H9 (cell line): ENCODE measurements around the gene TJP2. TPM values are rescaled to one million over a fixed set of nuclear protein-coding genes. Genes with fewer than 3 reads are reported as not detected.

Experiments
- DNase-seq: peaks from one replicate; pipeline ENCODE4 v3.0.0-alpha.2; 2017
- H2AFZ ChIP-seq: one replicate; pipeline ENCODE4 v1.6.1; 2013; ENCODE audit warnings: mild to moderate bottlenecking, low read length, control low read depth, moderate library complexity
- H2AK5ac ChIP-seq: 2 replicates; pipeline ENCODE4 v1.6.1; 2013; ENCODE audit warnings: low read length, control low read depth, mixed read lengths; ENCODE audit not compliant: insufficient read length
- H2BK120ac ChIP-seq: one replicate; pipeline ENCODE4 v1.6.1; 2013; ENCODE audit warnings: low read depth, mild to moderate bottlenecking, low read length, control low read depth, inconsistent platforms; ENCODE audit not compliant: poor library complexity, severe bottlenecking
- H2BK12ac ChIP-seq: 2 replicates; pipeline ENCODE4 v1.6.1; 2013; ENCODE audit warnings: low read length, control low read depth, mixed read lengths, low read depth; ENCODE audit not compliant: insufficient read length
- H2BK15ac ChIP-seq: 2 replicates; pipeline ENCODE4 v1.6.1; 2013; ENCODE audit warnings: low read depth, low read length, control low read depth
- H2BK20ac ChIP-seq: one replicate; pipeline ENCODE4 v1.6.1; 2013; ENCODE audit warnings: low read depth, mild to moderate bottlenecking, low read length, control low read depth, inconsistent platforms; ENCODE audit not compliant: poor library complexity, severe bottlenecking
- H2BK5ac ChIP-seq: 2 replicates; pipeline ENCODE4 v1.6.1; 2013; ENCODE audit warnings: low read length, control low read depth, mixed read lengths; ENCODE audit not compliant: insufficient read length
- H3K14ac ChIP-seq: 2 replicates; pipeline ENCODE4 v1.6.1; 2013; ENCODE audit warnings: low read length, control low read depth; ENCODE audit not compliant: insufficient read depth
- H3K18ac ChIP-seq: 2 replicates; pipeline ENCODE4 v1.6.1; 2013; ENCODE audit warnings: low read depth, mild to moderate bottlenecking, mixed read lengths, low read length, control low read depth; ENCODE audit not compliant: insufficient read length
- H3K23ac ChIP-seq: 2 replicates; pipeline ENCODE4 v1.6.1; 2013; ENCODE audit warnings: low read length, control low read depth, mixed read lengths, low read depth; ENCODE audit not compliant: insufficient read length
- H3K23me2 ChIP-seq: 2 replicates; pipeline ENCODE4 v1.6.1; 2013; ENCODE audit warnings: low read depth, mild to moderate bottlenecking, mixed read lengths, low read length, control low read depth; ENCODE audit not compliant: insufficient read length, poor library complexity, severe bottlenecking
- H3K27ac ChIP-seq: 2 replicates; pipeline ENCODE4 v1.5.1; 2013; ENCODE audit warnings: low read length, control low read depth, mixed read lengths, low read depth; ENCODE audit not compliant: insufficient read length
- H3K27me3 ChIP-seq: 2 replicates; pipeline ENCODE4 v1.6.1; 2013; ENCODE audit warnings: low read length, control low read depth, inconsistent platforms; ENCODE audit not compliant: insufficient read depth
- H3K4ac ChIP-seq: 2 replicates; pipeline ENCODE4 v1.6.1; 2013; ENCODE audit warnings: low read depth, mild to moderate bottlenecking, control low read depth, inconsistent platforms, low read length, moderate library complexity
- H3K4me1 ChIP-seq: 2 replicates; pipeline ENCODE4 v1.6.1; 2013; ENCODE audit warnings: low read length, control low read depth, inconsistent platforms; ENCODE audit not compliant: insufficient read depth
- H3K4me2 ChIP-seq: 2 replicates; pipeline ENCODE4 v1.6.1; 2013; ENCODE audit warnings: low read length, control low read depth, mixed read lengths; ENCODE audit not compliant: insufficient read length, insufficient read depth
- H3K56ac ChIP-seq: 2 replicates; pipeline ENCODE4 v1.6.1; 2013; ENCODE audit warnings: low read depth, mild to moderate bottlenecking, mixed read lengths, low read length, control low read depth; ENCODE audit not compliant: insufficient read length
- H3K79me1 ChIP-seq: 2 replicates; pipeline ENCODE4 v1.6.1; 2013; ENCODE audit warnings: low read depth, mild to moderate bottlenecking, moderate library complexity, low read length, control low read depth, inconsistent platforms; ENCODE audit not compliant: insufficient read depth, poor library complexity, severe bottlenecking
- H3K79me2 ChIP-seq: 2 replicates; pipeline ENCODE4 v1.6.1; 2013; ENCODE audit warnings: low read length, control low read depth, inconsistent platforms; ENCODE audit not compliant: insufficient read depth
- H3K9ac ChIP-seq: 2 replicates; pipeline ENCODE4 v1.6.1; 2013; ENCODE audit warnings: low read length, control low read depth, mixed read lengths; ENCODE audit not compliant: insufficient read length; ENCODE audit errors: extremely low read depth
- H3K9me3 ChIP-seq: one replicate; pipeline ENCODE4 v1.6.1; 2013; ENCODE audit warnings: low read depth, low read length, inconsistent platforms; ENCODE audit not compliant: control insufficient read depth
- H3T11ph ChIP-seq: one replicate; pipeline ENCODE4 v1.6.1; 2013; ENCODE audit warnings: mild to moderate bottlenecking, low read length, control low read depth, inconsistent platforms
- H4K20me1 ChIP-seq: one replicate; pipeline ENCODE4 v1.6.1; 2013; ENCODE audit not compliant: control insufficient read depth, insufficient read length, insufficient read depth
- H4K5ac ChIP-seq: 2 replicates; pipeline ENCODE4 v1.6.1; 2013; ENCODE audit warnings: low read depth, mild to moderate bottlenecking, mixed read lengths, low read length, control low read depth; ENCODE audit not compliant: insufficient read length
- H4K8ac ChIP-seq: replicated peaks from 2 replicates; pipeline ENCODE4 v1.6.1; 2013; ENCODE audit warnings: low read length, control low read depth, mixed read lengths, low read depth; ENCODE audit not compliant: insufficient read length
- H4K91ac ChIP-seq: 2 replicates; pipeline ENCODE4 v1.6.1; 2013; ENCODE audit warnings: low read depth, mild to moderate bottlenecking, moderate library complexity, mixed read lengths, low read length, control low read depth; ENCODE audit not compliant: insufficient read length
- H3K27ac Mint-ChIP-seq, 3 experiments: 2 replicates in 2 of 3; 3 replicates in 1 of 3; pipeline ENCODE4 v1.8.0; 2020 to 2021; ENCODE audit warnings: mixed read lengths in 3 of 3, mild to moderate bottlenecking in 1 of 3, moderate library complexity in 1 of 3
- H3K27me3 Mint-ChIP-seq: 2 replicates; pipeline ENCODE4 v1.8.0; 2021; ENCODE audit warnings: low read depth, mild to moderate bottlenecking, moderate library complexity, mixed read lengths
- H3K36me3 Mint-ChIP-seq, 3 experiments: 2 replicates in 2 of 3; 3 replicates in 1 of 3; pipeline ENCODE4 v1.8.0; 2020 to 2021; ENCODE audit warnings: low read depth in 3 of 3, mixed read lengths in 3 of 3; ENCODE audit not compliant: insufficient read depth in 1 of 3
- H3K4me1 Mint-ChIP-seq, 2 experiments: 2 replicates each; pipeline ENCODE4 v1.8.0; 2020; ENCODE audit warnings: mixed read lengths in 2 of 2
- H3K4me3 Mint-ChIP-seq, 2 experiments: 2 replicates in 1 of 2; 3 replicates in 1 of 2; pipeline ENCODE4 v1.8.0; 2020 to 2021; ENCODE audit warnings: mild to moderate bottlenecking in 2 of 2, mixed read lengths in 2 of 2, moderate library complexity in 1 of 2
- H3K9me3 Mint-ChIP-seq, 2 experiments: 2 replicates in 1 of 2; 3 replicates in 1 of 2; pipeline ENCODE4 v1.8.0; 2020; ENCODE audit warnings: mild to moderate bottlenecking in 2 of 2, mixed read lengths in 2 of 2, moderate library complexity in 1 of 2
- CTCF ChIP-seq: fragments of 200-600 bp; sonication (generic); conservative IDR thresholded peaks from 3 replicates; pipeline ENCODE4 v1.8.0; 2021; ENCODE audit warnings: antibody characterized with exemption, mild to moderate bottlenecking
- WGBS: extraction: QIAGEN DNeasy Blood & Tissue Kit; methylation state at CpG from one replicate; pipeline ENCODE4 v1.1.7; 2013; ENCODE audit warnings: missing lambda C conversion rate, low lambda C conversion rate, mixed read lengths; ENCODE audit not compliant: insufficient read length; ENCODE audit errors: extremely low coverage; 5-methylcytosine and 5-hydroxymethylcytosine counted together
- total RNA-seq: library from RNA; stranded (reverse); gene quantifications from 2 replicates; pipeline ENCODE4 v1.2.1, GENCODE V29; 2021

Gene TJP2
- total RNA-seq, 1 experiment from 2014 or later, result 130 TPM

DNA sequence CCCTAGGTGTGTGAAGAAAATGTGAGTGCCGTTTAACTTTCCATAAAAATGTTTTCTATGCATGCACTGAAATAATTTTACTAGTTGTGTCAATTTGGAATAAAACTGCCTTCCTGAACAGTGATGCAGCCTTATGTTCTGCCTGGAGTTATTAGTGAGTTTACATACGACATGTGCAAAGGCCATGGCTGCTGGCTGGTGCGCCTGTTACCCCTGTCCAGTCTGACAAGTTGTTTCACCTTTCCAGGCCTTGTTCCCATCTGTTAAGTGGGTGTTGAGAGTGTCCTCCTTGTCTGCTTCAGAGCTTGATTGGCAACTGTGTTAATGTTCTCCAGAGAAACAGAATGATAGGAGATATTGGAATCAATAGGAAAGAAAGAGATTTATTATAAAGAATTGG lies 60.6 kb downstream of the TJP2 start:
- TF ChIP-seq CTCF, result no peak
- Histone ChIP-seq H3K4me1 (peaks cover 9% of the 10 kb centered on the region; the same call in 1 of the 2 replicates), H2BK15ac (no peak overlapping the region), H3K79me2 (no peaks in the 10 kb centered on the region), H3K23ac (no peak overlapping the region), H2AFZ (no peak overlapping the region), H3K4ac (no peak overlapping the region), H2BK120ac (no peak overlapping the region), H3K9ac (no peak overlapping the region), H4K5ac (no peak overlapping the region), H4K91ac (no peak overlapping the region), H3T11ph (no peak overlapping the region), H4K8ac (no peak overlapping the region), H3K27ac (no peak overlapping the region), H3K56ac (no peak overlapping the region), H3K23me2 (no peaks in the 10 kb centered on the region), H2BK20ac (no peak overlapping the region), H3K14ac (no peak overlapping the region; the same call in 1 of the 2 replicates), H3K9me3 (no peaks in the 10 kb centered on the region), H2BK5ac (no peak overlapping the region), H3K79me1 (no peaks in the 10 kb centered on the region), H4K20me1 (no peaks in the 10 kb centered on the region), H2AK5ac (no peak overlapping the region), H3K18ac (no peak overlapping the region), H3K27me3 (no peaks in the 10 kb centered on the region), H2BK12ac (no peak overlapping the region), H3K4me2 (no peak overlapping the region)
- H3K36me3 Mint-ChIP-seq, result peaks cover 20 to 54% (median 43%) of the 10 kb centered on the region in 3 experiments; a peak in 6 of 7 replicates
- no peak for DNase-seq
- peak overlapping the region in 2 of 3 experiments; percentile 2 to 38; a peak in 3 of 7 replicates for H3K27ac Mint-ChIP-seq
- no peaks in the 10 kb centered on the region for H3K9me3 Mint-ChIP-seq
- WGBS, result no CpG with 5 or more reads among the region's 3 CpGs
- H3K4me1 Mint-ChIP-seq, result peaks cover 32 to 34% of the 10 kb centered on the region in 2 experiments
- H3K4me3 Mint-ChIP-seq, result no peak overlapping the region
- H3K27me3 Mint-ChIP-seq, result no peaks in the 10 kb centered on the region
